Urothelium cell line (cell line): ENCODE measurements around the gene BLOC1S3.

ENCODE experiments used
- DNase-seq: peaks from one replicate; pipeline ENCODE4 v3.0.0; 2011; ENCODE audit warnings: low spot score, mixed read lengths
- FAIRE-seq: peaks from 2 replicates; lab custom pipeline; 2011; peaks lifted over from hg19 to GRCh38; lab: Jason Lieb, UNC

Gene BLOC1S3

DNA sequence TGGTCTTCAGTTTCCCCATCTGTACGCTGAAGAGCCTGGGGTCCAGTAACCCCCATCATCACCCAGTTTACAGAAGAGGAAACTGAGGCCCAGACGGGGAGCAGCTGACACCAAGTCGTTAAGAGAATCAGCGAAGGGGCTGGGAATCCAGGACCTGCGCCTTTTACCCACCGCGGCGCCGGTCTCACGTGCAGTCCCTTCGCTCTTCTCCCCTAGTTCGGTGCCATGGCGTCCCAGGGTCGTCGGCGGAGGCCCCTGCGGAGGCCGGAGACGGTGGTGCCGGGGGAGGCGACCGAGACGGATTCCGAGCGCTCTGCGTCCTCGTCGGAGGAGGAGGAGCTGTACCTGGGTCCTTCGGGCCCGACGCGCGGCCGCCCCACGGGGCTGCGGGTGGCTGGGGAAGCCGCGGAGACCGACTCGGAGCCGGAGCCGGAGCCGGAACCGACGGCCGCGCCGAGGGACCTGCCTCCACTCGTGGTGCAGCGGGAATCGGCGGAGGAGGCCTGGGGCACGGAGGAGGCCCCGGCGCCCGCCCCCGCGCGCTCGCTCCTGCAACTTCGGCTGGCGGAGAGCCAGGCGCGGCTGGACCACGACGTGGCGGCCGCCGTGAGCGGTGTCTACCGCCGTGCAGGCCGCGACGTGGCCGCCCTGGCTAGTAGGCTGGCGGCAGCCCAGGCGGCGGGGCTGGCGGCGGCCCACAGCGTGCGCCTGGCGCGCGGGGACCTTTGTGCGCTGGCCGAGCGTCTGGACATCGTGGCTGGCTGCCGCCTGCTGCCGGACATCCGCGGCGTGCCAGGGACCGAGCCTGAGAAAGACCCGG lies 698 bp downstream of the BLOC1S3 start:
- no peak for FAIRE-seq
- DNase-seq = peak; percentile 37

DNA sequence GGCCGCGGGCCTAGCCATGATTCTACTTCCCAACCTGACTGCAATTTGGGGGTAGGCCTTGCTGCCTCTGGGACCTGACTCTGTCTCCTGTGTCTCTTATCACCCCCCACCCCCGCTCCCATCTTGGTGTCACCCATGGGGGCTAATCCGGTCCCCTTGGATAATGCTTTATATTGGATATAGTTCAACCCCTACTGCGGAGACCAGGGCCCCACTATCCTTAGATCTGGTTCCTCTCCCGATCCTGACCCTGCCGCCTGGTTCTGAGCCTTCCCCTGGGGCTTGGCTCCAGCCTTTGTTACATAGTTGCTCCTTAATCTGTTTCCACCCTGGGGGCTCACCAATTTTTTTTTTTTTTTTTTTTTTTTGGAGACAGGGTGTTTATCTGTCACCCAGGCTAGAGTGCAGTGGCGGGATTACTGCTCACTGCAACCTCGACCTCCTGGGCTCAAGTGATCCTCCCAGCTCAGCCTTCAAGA lies 1.3 kb downstream of the BLOC1S3 start:
- no peak for FAIRE-seq
- DNase-seq = no peak

GRCh38 chr19:45180936-45181335 lies 2.4 kb downstream of the BLOC1S3 start:
- FAIRE-seq = no peak
- no peak for DNase-seq

DNA sequence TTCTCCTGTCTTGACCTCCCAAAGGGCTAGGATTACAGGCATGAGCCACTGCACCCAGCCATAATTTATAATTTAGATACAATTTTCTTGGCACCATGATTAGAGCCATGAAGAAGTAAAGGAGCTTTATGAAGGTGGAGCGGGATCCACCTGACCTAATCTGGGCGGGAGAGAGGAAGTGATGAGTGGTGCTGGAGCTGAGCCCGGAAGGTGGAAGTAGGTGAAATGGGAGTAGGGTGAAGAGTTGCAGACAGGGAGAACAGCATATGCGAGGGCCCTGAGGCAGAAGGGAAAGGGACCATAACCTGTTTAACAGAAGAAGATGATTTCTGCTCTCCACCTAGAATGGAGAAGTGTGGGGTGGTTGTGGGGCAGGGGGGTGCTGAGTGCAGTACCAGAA lies 4.2 kb downstream of the BLOC1S3 start:
- no peak for DNase-seq

DNA sequence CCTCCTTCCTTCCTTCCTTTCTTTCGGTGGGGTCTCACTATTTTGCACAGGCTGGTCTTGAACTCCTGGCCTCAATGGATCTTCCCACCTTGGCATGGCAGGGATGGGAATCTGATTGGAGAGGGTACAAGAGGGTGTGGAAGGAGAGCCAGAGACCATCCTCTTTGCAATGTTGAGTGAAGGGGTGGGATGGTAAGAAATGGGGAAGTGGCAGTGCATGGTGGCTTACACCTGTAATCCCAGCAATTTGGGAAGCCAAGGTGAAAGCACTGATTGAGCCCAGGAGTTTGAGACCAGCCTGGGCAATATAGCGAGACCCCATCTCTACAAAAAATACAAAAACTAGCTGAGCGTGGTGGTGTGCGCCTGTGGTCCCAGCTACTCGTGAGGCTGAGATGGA lies 5.5 kb downstream of the BLOC1S3 start:
- DNase-seq (no peak), FAIRE-seq (no peak)

More for the DNA sequence above, 4.2 kb downstream of the BLOC1S3 start:
- FAIRE-seq = no peak

- no peak for DNase-seq
- FAIRE-seq = no peak
Observed at GRCh38 chr19:45186509-45187334, 8.1 kb downstream of the BLOC1S3 start.

GRCh38 chr19:45187421-45188100 lies 9.0 kb downstream of the BLOC1S3 start:
- no peak for FAIRE-seq

DNA sequence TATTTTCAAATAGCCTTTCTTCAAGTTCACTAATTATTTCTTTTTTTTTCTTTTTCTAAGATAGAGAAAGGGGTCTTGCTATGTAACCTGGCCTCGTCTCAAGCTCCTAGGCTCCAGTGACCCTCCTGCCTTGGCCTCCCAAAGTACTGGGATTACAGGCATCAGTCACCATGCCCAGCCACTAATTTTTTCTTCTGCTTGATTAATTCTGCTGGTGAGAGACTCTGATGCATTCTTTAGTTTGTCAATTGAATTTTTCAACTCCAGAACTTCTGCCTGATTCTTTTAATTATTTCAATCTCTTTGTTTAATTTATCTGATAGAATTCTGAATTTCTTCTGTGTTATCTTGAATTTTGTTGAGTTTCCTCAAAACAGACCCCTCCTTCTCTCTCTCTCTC lies 11.4 kb downstream of the BLOC1S3 start:
- FAIRE-seq = no peak
- no peak for DNase-seq

More at GRCh38 chr19:45187421-45188100, 9.0 kb downstream of the BLOC1S3 start:
- DNase-seq = no peak

- DNase-seq (no peak), FAIRE-seq (no peak)
Observed at GRCh38 chr19:45191375-45191774, 12.8 kb downstream of the BLOC1S3 start.

DNA sequence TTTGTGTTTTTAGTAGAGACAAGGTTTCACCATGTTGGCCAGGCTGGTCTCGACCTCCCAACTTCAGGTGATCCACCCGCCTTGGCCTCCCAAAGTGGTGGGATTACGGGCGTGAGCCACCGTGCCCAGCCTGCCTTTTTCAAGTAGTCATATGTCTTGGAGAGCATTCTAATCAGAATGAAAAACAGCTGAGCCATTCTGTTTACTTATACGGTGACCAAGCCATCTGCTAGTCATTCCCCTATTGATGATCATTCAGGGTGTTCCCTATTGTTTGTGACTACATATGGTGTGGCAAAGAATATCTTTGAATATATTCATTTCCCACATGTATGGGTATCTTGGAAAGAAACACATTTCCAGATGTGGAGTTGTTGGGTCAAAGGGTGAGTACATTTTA lies 17.2 kb downstream of the BLOC1S3 start:
- FAIRE-seq (no peak), DNase-seq (no peak)

- FAIRE-seq (no peak), DNase-seq (no peak)
Observed at GRCh38 chr19:45200568-45200967, 22.0 kb downstream of the BLOC1S3 start.

DNA sequence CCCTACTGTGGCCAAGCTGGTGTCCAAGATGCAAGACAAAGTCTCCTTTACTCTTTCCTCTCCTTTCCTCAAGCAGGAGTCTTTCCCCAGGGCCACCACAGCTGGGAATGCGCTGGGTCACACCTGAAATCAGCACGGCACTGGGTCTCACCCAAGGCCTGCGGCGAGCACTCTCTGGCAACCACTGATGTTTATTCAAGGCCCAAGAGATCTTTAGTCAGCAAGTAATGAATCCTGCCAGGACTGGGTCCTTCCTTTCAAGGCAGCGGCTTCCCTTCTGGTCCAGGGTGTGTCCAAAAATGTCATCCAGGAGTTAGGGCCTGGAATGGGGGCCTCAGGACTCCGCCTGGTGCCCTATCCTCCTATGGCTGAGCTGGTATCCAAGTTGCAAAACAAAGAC lies 24.1 kb downstream of the BLOC1S3 start:
- FAIRE-seq = no peak
- no peak for DNase-seq

- no peak for FAIRE-seq
- no peak for DNase-seq
Observed at GRCh38 chr19:45205810-45206209, 27.2 kb downstream of the BLOC1S3 start.

DNA sequence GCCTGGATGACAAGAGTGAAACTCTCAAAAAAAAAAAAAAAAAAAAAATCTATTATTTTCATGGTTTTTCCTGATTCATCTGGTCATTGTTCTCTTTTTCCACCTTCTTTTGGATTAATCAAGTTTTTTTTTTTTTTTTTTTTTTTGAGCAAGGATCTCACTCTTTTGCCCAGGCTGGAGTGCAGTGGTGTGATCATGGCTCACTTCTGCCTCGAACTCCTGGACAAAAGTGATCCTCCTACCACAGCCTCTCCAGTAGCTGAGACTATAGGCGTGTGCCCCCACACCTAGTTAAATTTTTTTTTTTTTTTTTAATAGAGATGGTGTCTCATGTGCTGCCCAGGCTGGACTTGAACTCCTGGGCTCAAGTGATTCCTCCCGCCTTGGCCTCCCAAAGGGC lies 27.7 kb downstream of the BLOC1S3 start:
- FAIRE-seq = no peak
- DNase-seq = no peak

GRCh38 chr19:45211751-45212381 lies 33.3 kb downstream of the BLOC1S3 start:
- no peak for FAIRE-seq

DNA sequence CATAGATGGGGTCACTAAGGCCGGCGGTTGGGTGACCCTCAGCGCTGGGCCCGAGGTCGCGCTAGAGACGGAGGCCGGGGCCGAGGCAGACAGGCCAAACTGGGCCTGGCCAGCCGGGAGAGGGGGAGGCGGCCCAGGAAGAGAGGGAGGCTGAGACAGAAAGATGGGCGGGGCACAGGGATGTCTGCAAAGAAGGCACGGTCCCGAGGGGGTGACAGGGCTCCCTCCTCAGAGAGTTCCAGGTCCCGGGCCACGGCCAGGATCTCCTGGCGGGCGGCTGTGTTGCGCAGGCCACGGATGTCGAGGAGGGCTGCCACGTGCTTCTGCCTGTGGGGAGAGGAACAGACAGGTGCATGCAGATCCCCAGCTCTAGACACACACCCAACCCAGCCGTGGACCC lies 34.4 kb downstream of the BLOC1S3 start:
- FAIRE-seq (no peak), DNase-seq (no peak)

More at GRCh38 chr19:45211751-45212381, 33.3 kb downstream of the BLOC1S3 start:
- no peak for DNase-seq

DNA sequence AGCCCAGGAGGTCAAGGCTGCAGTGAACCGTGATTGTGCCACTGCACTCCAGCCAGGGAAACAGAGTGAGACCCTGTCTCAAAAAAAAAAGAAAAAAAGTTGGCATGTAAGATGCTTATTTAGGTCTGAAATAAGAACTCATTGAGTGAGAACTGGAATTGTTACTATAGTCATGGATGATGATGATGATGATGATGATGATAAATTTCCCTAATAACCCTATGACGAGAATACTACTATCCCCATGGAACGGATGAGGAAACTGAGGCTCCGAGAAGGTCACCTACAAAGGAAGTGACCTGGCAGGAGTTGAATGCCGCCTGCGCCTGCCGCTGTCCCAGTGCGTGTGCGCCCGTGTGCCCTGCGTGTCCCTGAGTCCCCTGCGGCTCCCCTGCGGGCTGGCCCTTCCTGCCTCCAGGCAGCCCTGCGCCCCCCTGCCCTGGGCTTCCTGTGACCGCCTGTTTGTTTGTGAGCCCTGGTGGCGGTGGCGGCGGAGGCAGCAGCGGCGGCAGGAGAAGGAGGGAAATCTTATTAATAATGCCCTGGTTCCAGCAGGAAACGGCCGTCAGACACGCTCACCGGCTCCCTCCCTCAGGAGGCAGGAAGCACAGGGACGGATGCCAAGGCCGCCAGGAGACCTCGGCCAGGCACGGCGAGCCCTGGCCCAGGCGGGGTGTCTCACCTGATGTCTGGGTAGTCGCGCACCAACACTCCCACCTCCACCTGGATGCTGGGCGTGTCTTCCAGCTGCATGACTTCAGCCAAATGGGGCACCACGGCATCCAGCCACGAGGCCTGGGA lies 37.0 kb downstream of the BLOC1S3 start:
- FAIRE-seq = no peak
- DNase-seq = no peak

GRCh38 chr19:45216667-45217066 lies 38.1 kb downstream of the BLOC1S3 start:
- FAIRE-seq = no peak
- DNase-seq = no peak

- DNase-seq (no peak), FAIRE-seq (no peak)
Observed at GRCh38 chr19:45217193-45217956, 38.8 kb downstream of the BLOC1S3 start.
